T47D (cell line): ENCODE results near the gene ALAS2.
"Not testable (repeated sequence)": the region's sequence is repeated elsewhere in the genome, so short reads cannot be mapped to it uniquely, and the experiment has no call there.

Experiments
- DNase-seq, 2 experiments: peaks; one replicate each; pipeline versions ENCODE4 v3.0.0 to v3.0.0-alpha.2; 2011 to 2012; ENCODE audit warnings: low read depth in 1 of 2, low spot score in 1 of 2
- JUND ChIP-seq: IDR thresholded peaks from 2 replicates; pipeline ENCODE4 v1.6.1; 2012; ENCODE audit warnings: low read depth
- in situ Hi-C: cut with HindIII; loops from 2 replicates; pipeline ENCODE4 v1.10.0; 2016; ENCODE audit warnings: low sequenced_read_pairs, low pct_unique_long_range_greater_than_20kb

ALAS2 gene

GRCh38 chrX:55030271-55031205, at the start of gene ALAS2:
Gene ALAS2, minus strand, starts transcription at chrX:55030977. Its CDS starts 4,977 bp downstream, at chrX:55026000.
- no peak for TF ChIP-seq JUND
- in situ Hi-C loops: no loop called here
- DNase-seq: no peak

GRCh38 chrX:55074851-55075467, 44.2 kb upstream of the ALAS2 start, which contains the start of gene PAGE2B:
Gene PAGE2B, plus strand, starts transcription at chrX:55075030. Its CDS starts 1,012 bp downstream, at chrX:55076042.
- in situ Hi-C loops: no loop called here
- no peak for TF ChIP-seq JUND
- DNase-seq: no peak

- in situ Hi-C loops: no loop called here
- DNase-seq: no peak
- TF ChIP-seq JUND: no peak
Observed at GRCh38 chrX:55072286-55072685, 41.5 kb upstream of the ALAS2 start.

GRCh38 chrX:55067180-55067579, 36.4 kb upstream of the ALAS2 start:
- DNase-seq, in situ Hi-C loops: not testable (repeated sequence)

- DNase-seq: peak in 1 of 2 experiments; percentile 47
- no peak for TF ChIP-seq JUND
Observed at GRCh38 chrX:55057675-55058249, 27.0 kb upstream of the ALAS2 start.

DNA sequence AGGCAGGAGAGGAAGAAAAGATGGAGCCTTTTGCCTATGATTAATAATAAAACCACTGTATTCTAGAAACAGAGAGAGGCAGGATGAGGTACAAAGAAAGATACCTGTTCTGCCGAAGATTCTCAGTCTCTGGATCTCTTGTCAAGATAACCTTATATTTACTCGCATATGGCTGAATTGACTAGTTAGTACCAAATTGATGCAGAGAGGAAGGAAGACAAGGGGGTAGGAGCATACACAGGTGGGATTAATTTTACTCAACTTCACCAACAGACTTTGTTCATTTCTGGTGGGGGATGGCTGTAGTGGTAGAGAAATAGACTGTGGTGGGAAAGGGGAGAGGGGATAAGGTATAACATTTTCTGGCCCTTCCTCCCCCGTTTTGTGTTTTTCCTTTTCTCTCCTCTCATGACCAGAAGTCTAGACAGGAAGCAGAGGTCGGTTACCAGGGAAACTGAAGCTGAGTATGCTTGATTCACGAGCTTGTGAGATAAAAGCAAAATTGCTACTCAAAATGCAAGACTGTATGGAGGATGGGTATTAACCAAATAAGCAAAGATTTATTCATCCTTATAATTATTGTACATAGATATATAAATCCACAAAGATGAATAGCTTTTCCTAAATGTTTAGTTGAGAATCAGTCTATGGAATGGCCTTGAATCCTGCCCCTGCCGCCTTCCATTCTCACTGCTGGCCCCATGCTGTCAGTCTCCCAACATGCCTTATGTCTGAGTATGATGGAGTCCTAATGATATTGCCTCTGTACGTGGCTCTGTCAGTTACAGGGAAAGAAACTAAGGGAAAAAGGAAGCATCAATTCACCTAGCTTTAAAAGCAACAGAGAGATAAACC, 26.3 kb upstream of the ALAS2 start:
- in situ Hi-C loops: no loop called here
- no peak for DNase-seq
- TF ChIP-seq JUND: no peak

More at GRCh38 chrX:55057675-55058249, 27.0 kb upstream of the ALAS2 start:
- in situ Hi-C loops: no loop called here

- DNase-seq, in situ Hi-C loops: not testable (repeated sequence)
Observed at GRCh38 chrX:55050599-55050998, 19.8 kb upstream of the ALAS2 start.

DNA sequence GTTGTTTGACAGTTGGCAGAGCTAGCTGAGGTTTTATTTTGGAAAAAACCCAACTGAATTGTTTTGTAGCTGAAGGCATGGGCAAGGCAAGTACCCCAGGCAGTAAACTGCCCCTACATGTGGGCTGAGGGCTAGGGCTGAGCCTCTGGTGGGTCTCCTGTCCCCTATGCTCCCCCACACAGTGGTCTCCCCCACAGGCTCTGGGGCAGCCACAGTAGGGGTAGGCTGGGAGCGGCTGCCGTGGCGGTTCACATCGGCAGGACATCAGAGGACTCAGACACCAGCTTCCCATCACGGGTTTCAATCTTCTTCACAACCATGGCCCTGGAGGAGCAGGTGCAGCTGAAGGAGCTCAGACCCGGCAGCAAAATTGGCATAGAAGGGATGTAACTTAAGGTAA, 10.7 kb upstream of the ALAS2 start:
- no peak for DNase-seq
- in situ Hi-C loops: no loop called here
- TF ChIP-seq JUND: no peak

DNA sequence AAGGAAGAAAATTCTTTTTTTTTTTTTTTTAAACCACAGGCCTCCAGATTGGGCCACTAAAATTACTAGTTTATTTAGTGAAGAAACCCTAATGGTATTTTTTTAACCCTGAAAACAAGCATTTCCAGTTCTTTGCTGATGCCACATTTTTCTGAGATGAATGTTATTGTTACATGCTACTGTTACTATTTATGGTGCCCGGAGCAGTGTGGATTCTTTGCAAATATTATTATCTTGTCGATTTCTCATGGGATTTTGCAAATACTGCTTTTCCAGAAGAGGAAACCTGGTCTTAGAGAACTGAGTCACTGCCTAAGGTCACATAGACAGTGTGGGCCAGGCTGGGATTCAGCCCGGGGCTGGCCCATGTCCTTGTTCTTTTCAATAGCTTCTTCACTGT, 8.7 kb upstream of the ALAS2 start:
- no peak for TF ChIP-seq JUND
- in situ Hi-C loops: no loop called here
- DNase-seq: no peak

- no peak for DNase-seq
- TF ChIP-seq JUND: no peak
- in situ Hi-C loops: no loop called here
Observed at GRCh38 chrX:55033429-55033828, 2.7 kb upstream of the ALAS2 start.

DNA sequence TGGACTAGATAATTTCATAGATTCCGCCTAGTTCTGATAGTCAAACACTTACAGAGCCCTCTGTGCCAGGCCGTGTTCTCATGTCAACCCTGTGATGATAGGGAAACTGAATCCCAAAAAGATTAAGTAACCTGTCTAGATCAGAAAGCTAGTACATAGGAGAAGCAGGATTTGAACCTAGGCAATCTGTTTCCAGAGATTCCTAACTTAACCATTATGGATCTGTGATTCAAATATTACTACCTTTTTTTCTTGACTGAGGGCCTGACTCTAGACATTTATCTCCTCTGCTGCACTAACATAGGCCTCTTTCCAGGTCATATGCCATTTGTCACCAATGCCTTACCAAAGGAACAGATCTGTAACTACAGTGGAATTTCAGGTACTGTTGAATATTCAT, 1.5 kb downstream of the ALAS2 start:
- no peak for TF ChIP-seq JUND
- in situ Hi-C loops: no loop called here
- DNase-seq: no peak

DNA sequence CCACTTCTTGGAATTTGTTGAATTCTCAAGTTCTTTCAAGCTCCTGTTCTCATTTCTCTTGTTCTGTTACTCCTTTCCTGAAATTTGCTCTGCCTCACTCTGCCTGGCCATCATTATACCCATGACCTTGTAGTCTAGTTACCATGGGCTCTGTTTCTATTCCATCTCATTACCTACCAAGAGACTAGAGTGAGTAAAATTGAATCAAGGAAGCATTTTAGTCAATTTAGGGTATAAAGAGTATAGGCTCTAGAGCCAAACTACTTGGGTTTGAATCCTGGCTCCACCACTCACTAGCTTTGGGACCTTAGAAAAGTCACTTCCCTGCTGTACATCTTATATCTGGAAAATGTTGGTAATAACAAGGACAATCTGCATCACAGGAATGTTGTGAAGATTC, 2.2 kb downstream of the ALAS2 start:
- in situ Hi-C loops: no loop called here
- DNase-seq: no peak
- no peak for TF ChIP-seq JUND
